ENCODE measurements around the gene HBB.

The HBB gene

GRCh38 chr11:5239046-5239445, 12.2 kb upstream of the HBB start:
- no peak overlapping the region for H3K4me3 ChIP-seq (ENCODE audit: low read depth, low read length)
- DNase-seq (ENCODE audit: low read depth), result no peak
- no peak for TF ChIP-seq CTCF (IDR thresholded peaks at IDR 0.05; ENCODE audit: control insufficient read depth, extremely low read depth, insufficient read depth)

GRCh38 chr11:5238486-5238885, 11.6 kb upstream of the HBB start:
- no peak for DNase-seq (ENCODE audit: low read depth)
- no peak for TF ChIP-seq CTCF (IDR thresholded peaks at IDR 0.05; ENCODE audit: control insufficient read depth, extremely low read depth, insufficient read depth)
- H3K4me3 ChIP-seq (ENCODE audit: low read depth, low read length), result no peak overlapping the region

GRCh38 chr11:5237420-5237819, 10.5 kb upstream of the HBB start:
- H3K4me3 ChIP-seq (ENCODE audit: low read depth, low read length), result no peak overlapping the region
- no peak for DNase-seq (ENCODE audit: low read depth)

GRCh38 chr11:5235364-5236095, 8.7 kb upstream of the HBB start:
- no peak for DNase-seq (ENCODE audit: low read depth)
- TF ChIP-seq CTCF (IDR thresholded peaks at IDR 0.05; ENCODE audit: control insufficient read depth, extremely low read depth, insufficient read depth), result no peak
- no peak overlapping the region for H3K4me3 ChIP-seq (ENCODE audit: low read depth, low read length)

More at GRCh38 chr11:5237420-5237819, 10.5 kb upstream of the HBB start:
- no peak for TF ChIP-seq CTCF (IDR thresholded peaks at IDR 0.05; ENCODE audit: control insufficient read depth, extremely low read depth, insufficient read depth)

GRCh38 chr11:5234381-5234834, 7.5 kb upstream of the HBB start, which contains the start of gene HBD:
HBD (minus strand) TSS chr11:5234483; CDS start chr11:5234433, 50 bp downstream.
- H3K4me3 ChIP-seq (ENCODE audit: low read depth, low read length), result no peak within 1 kb of the TSS
- no peak for DNase-seq (ENCODE audit: low read depth)
- TF ChIP-seq CTCF (IDR thresholded peaks at IDR 0.05; ENCODE audit: control insufficient read depth, extremely low read depth, insufficient read depth), result no peak

GRCh38 chr11:5233307-5233706, 6.4 kb upstream of the HBB start:
- TF ChIP-seq CTCF (IDR thresholded peaks at IDR 0.05; ENCODE audit: control insufficient read depth, extremely low read depth, insufficient read depth), result no peak
- DNase-seq (ENCODE audit: low read depth), result no peak
- no peak overlapping the region for H3K4me3 ChIP-seq (ENCODE audit: low read depth, low read length)

GRCh38 chr11:5232821-5233220, 6.0 kb upstream of the HBB start:
- no peak overlapping the region for H3K4me3 ChIP-seq (ENCODE audit: low read depth, low read length)
- DNase-seq (ENCODE audit: low read depth), result no peak
- TF ChIP-seq CTCF (IDR thresholded peaks at IDR 0.05; ENCODE audit: control insufficient read depth, extremely low read depth, insufficient read depth), result no peak
